Thyroid gland (tissue), 4 donors: ENCODE measurements around the gene ADAMTSL1. TPM values are rescaled to one million over a fixed set of nuclear protein-coding genes. Genes with fewer than 3 reads are reported as not detected.

ENCODE experiments used
- DNase-seq, 2 donors: peaks; one replicate each; pipeline ENCODE4 v3.0.0-alpha.2; 2019
- H3K27ac ChIP-seq, 3 donors: fragments of 200-600 bp; sonication (generic); 1 replicate in 2 of 3; 2 replicates in 1 of 3; pipeline ENCODE4 v1.5.1; 2016 to 2019; ENCODE audit warnings: mild to moderate bottlenecking in 1 of 3, moderate library complexity in 1 of 3
- H3K27me3 ChIP-seq: fragments of 200-600 bp; sonication (generic); one replicate; pipeline ENCODE4 v1.5.1; 2019
- H3K36me3 ChIP-seq, 2 donors: fragments of 200-600 bp; sonication (generic); one replicate each; pipeline ENCODE4 v1.5.1; 2016 to 2019
- H3K4me1 ChIP-seq, 2 donors: fragments of 200-600 bp; sonication (generic); one replicate each; pipeline ENCODE4 v1.5.1; 2017 to 2019
- H3K4me3 ChIP-seq, 3 donors: fragments of 200-600 bp; sonication (generic); replicated peaks in 1 of 3; 1 replicate in 2 of 3; 2 replicates in 1 of 3; pipeline ENCODE4 v1.5.1; 2016; ENCODE audit warnings: mild to moderate bottlenecking in 1 of 3
- H3K9me3 ChIP-seq: fragments of 200-600 bp; sonication (generic); one replicate; pipeline ENCODE4 v1.5.1; 2017
- POLR2A ChIP-seq, 2 donors: fragments of 450-650 bp; IDR thresholded peaks; one replicate each; pipeline ENCODE4 v1.6.1; 2017; ENCODE audit warnings: antibody characterized with exemption in 2 of 2, mild to moderate bottlenecking in 2 of 2, moderate library complexity in 1 of 2
- WGBS, 2 donors: methylation state at CpG; one replicate each; pipeline ENCODE4 v1.1.5; 2017; 5-methylcytosine and 5-hydroxymethylcytosine counted together
- intact Hi-C: fragments of 100-400 bp; cut with DNase I; formaldehyde crosslinking; loops from one replicate; pipeline ENCODE4 v1.15.1; 2023
- total RNA-seq, 4 donors: library from RNA; depleted of rRNA; stranded (reverse); fragments of >200 nt; gene quantifications; one replicate each; pipeline ENCODE4 v1.2.3, GENCODE V29; 2016
- TF ChIP-seq, protein P1 (sequence below), 6 experiments: fragments of 200-600 bp in 3 of 6; fragments of 450-650 bp in 3 of 6; sonication (generic) in 3 of 6; IDR thresholded peaks; one replicate each; pipeline ENCODE4 v1.5.1; 2016 to 2019; ENCODE audit warnings: antibody characterized with exemption in 6 of 6, mild to moderate bottlenecking in 2 of 6, inconsistent platforms in 1 of 6, moderate library complexity in 1 of 6

ADAMTSL1 gene
- total RNA-seq, 4 donors from 2014 or later = 1.6 to 9.0 (median 4.8) TPM

DNA sequence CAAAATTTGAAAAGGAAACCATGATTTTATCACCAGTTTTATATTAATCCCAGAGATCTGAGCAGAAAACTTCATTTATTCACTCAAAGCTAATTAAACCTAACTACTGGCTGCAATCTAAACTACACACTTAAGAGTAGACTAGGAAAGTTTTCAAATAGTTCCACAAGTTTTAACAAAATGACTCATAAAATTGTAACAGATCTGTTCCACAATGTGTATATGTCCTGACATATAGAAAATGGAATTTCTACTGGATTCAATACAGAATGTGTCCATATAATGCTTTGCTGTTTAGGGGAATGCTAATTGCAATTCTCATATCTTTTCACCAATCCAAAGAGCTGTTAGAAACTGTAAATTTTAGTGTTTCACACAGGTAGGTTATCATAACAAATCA lies 40.3 kb upstream of the ADAMTSL1 start:
- H3K27ac ChIP-seq = no peak overlapping the region
- H3K9me3 ChIP-seq = no peaks in the 10 kb centered on the region
- TF ChIP-seq POLR2A (IDR thresholded peaks at IDR 0.05) = no peak
- TF ChIP-seq, protein P1, sequence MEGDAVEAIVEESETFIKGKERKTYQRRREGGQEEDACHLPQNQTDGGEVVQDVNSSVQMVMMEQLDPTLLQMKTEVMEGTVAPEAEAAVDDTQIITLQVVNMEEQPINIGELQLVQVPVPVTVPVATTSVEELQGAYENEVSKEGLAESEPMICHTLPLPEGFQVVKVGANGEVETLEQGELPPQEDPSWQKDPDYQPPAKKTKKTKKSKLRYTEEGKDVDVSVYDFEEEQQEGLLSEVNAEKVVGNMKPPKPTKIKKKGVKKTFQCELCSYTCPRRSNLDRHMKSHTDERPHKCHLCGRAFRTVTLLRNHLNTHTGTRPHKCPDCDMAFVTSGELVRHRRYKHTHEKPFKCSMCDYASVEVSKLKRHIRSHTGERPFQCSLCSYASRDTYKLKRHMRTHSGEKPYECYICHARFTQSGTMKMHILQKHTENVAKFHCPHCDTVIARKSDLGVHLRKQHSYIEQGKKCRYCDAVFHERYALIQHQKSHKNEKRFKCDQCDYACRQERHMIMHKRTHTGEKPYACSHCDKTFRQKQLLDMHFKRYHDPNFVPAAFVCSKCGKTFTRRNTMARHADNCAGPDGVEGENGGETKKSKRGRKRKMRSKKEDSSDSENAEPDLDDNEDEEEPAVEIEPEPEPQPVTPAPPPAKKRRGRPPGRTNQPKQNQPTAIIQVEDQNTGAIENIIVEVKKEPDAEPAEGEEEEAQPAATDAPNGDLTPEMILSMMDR (IDR thresholded peaks at IDR 0.05) = no peak
- H3K27me3 ChIP-seq = no peaks in the 10 kb centered on the region
- intact Hi-C loops = no loop called here
- DNase-seq = no peak
- H3K36me3 ChIP-seq = no peaks in the 10 kb centered on the region
- H3K4me3 ChIP-seq = no peak overlapping the region
- H3K4me1 ChIP-seq = peaks cover 7 to 19% of the 10 kb centered on the region in 2 donors

DNA sequence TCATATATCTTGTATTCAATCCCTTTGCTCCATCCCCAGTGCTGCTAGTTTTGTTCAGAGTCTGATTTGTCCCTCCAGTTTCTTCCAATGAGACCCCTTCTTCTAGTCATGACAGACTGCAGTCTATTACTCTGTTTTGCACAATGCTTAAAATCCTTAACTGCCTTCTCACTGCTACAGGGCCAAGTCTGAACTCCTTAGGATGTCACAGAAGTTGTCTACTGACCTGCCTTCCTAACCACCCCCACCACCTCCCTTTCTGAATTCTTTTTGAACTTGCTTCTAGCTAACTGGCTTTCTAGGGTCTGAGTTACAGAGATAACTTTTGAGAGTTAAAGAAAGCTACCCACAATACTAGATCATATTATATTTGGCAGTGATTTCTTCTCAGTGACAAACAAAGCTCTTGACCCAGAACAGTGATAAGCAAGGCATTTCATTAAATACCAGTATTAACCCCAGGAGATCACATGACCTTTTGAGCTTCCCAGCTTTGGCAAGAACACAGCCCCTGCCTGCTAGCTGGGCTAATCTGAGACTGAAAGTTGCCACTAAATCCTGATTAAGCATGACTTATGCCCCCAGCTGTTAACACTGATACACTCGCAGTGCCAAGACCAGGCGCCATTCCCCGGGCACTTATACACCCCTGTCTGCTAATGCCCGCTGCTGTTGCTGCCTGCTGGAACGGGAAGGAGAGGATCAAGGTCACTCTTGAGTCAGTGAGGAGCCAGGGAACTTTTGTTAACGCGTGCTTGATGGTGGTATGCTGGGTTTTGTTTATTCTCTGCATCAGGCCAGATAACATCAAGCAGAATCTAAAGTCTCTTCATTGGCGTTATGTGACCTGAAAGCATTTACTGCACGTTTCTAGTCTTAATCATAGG lies 36.4 kb upstream of the ADAMTSL1 start:
- intact Hi-C loops = no loop called here
- no peaks in the 10 kb centered on the region for H3K9me3 ChIP-seq
- WGBS, 2 donors = 9 to 22% methylated on average over 9 of the region's 9 CpGs

DNA sequence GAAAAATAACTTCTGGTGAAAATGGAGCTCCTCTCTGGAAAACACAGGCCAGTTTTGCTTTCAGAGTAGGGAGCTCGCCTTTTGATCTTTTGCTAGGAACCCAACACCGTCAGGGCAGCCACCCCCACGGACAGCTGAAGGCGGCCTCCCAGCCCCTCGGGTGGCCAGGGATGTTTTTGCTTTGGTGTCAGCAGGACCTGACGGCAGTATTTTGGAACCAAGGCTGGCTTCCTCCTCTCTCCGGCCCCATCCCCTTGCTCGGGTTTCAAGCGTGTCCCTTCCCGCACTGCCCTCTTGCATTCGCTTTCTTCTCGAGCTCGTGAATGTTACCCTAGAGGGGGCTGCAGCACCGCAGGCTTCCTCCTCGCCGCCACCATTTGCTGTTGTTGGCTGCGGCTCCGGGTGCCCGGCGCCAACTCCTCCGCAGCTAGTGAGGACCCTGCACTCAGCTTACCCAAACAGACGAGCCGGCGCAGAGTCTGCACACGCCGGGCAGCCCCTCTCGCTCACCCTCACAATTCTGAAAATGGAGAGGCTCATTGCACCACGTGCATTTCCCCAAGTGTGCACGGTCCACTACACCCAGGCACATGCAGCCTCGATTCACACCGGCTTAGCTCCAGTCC lies 35.5 kb upstream of the ADAMTSL1 start:
- intact Hi-C loops = no loop called here
- Histone ChIP-seq H3K4me1 (peaks cover 7 to 23% of the 10 kb centered on the region in 2 donors), H3K4me3 (peak overlapping the region in 2 of 3 donors; percentile 2 to 23), H3K9me3 (no peaks in the 10 kb centered on the region), H3K27ac (peak overlapping the region; percentile 56 to 76 (median 74)), H3K27me3 (no peaks in the 10 kb centered on the region), H3K36me3 (no peaks in the 10 kb centered on the region)
- TF ChIP-seq, protein P1 (IDR thresholded peaks at IDR 0.05) = peak in 3 of 6 experiments; percentile 15 to 27 (median 24)
- TF ChIP-seq POLR2A (IDR thresholded peaks at IDR 0.05) = no peak
- peak; percentile 38 to 45 for DNase-seq
- WGBS, 2 donors = 5 to 6% methylated on average over 28 to 31 of the region's 31 CpGs

More for the DNA sequence above, 36.4 kb upstream of the ADAMTSL1 start:
- H3K36me3 ChIP-seq = no peaks in the 10 kb centered on the region
- peaks cover 7 to 23% of the 10 kb centered on the region in 2 donors for H3K4me1 ChIP-seq
- H3K4me3 ChIP-seq = peak overlapping the region in 1 of 3 donors; percentile 23
- no peaks in the 10 kb centered on the region for H3K27me3 ChIP-seq
- no peak for TF ChIP-seq POLR2A (IDR thresholded peaks at IDR 0.05)
- TF ChIP-seq, protein P1 (IDR thresholded peaks at IDR 0.05) = no peak
- peak overlapping the region; percentile 56 to 76 (median 74) for H3K27ac ChIP-seq
- peak; percentile 51 to 60 for DNase-seq

DNA sequence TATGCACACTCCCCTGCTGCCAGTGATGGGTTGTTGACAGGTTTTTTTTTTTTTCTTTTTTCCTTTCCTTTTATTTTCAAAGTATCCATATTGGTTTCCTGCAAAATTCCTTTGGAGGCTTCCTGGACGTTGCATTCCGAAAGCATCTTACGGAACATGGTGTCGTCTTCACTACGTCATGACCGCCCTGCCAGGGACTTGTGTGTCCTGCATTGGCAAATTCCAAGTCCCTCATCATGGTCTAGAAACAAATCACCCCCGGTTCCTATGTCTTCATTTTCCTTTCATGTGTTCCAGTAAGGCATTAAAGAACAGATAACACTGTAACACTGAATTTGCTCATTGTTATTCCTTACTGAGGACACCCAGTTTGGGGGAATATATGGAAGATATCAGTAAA lies 35.0 kb upstream of the ADAMTSL1 start:
- no peak for DNase-seq
- Histone ChIP-seq H3K36me3 (no peaks in the 10 kb centered on the region), H3K27ac (peak overlapping the region in 1 of 3 donors; percentile 56), H3K4me1 (peaks cover 7 to 23% of the 10 kb centered on the region in 2 donors), H3K4me3 (no peak overlapping the region), H3K9me3 (no peaks in the 10 kb centered on the region), H3K27me3 (no peaks in the 10 kb centered on the region)
- TF ChIP-seq POLR2A (IDR thresholded peaks at IDR 0.05) = no peak
- TF ChIP-seq, protein P1 (IDR thresholded peaks at IDR 0.05) = no peak
- 76 to 78% methylated on average over 7 of the region's 7 CpGs for WGBS, 2 donors
- intact Hi-C loops = no loop called here

DNA sequence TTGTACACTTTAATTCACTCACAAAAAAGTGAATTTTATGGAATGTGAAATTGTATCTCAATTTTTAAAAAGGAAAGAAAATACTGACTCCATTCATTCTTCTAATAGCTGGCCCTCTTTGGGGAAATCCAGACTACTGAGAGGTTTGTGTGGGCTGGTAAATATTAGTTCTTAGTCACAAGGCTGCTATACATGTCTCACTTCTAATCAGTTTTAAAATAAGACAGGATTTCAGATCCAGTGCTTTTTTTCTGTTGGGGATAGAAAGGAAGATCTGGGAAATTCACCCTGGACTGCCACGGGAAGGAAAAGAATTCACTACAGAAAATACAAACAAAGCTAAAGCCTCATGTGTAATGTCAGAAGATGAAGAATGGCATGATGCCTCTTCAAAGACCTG lies 32.7 kb upstream of the ADAMTSL1 start:
- DNase-seq = no peak
- Histone ChIP-seq H3K27ac (no peak overlapping the region), H3K4me3 (no peak overlapping the region), H3K36me3 (no peaks in the 10 kb centered on the region), H3K27me3 (no peaks in the 10 kb centered on the region), H3K9me3 (no peaks in the 10 kb centered on the region), H3K4me1 (peaks cover 7 to 23% of the 10 kb centered on the region in 2 donors)
- 45 to 53% methylated on average over 1 of the region's 1 CpG for WGBS, 2 donors
- intact Hi-C loops = loop anchor here (5.0 kb wide), 1 partner anchor 184 kb away; no protein-coding TSS in a partner anchor
- TF ChIP-seq, protein P1 (IDR thresholded peaks at IDR 0.05) = no peak
- no peak for TF ChIP-seq POLR2A (IDR thresholded peaks at IDR 0.05)
